HUES48 (cell line): ENCODE data around the gene FBLN1.
A peak's percentile ranks its signal among the peaks of the same experiment; 100 is the strongest.

Source experiments
- H3K27ac ChIP-seq: one replicate; pipeline ENCODE4 v1.7.0; 2013; ENCODE audit warnings: low read depth, low read length, inconsistent platforms
- H3K27me3 ChIP-seq: 2 replicates; pipeline ENCODE4 v1.6.1; 2013; ENCODE audit warnings: mild to moderate bottlenecking, low read length; ENCODE audit not compliant: control insufficient read depth, insufficient read depth
- H3K36me3 ChIP-seq: 2 replicates; pipeline ENCODE4 v1.6.1; 2013; ENCODE audit warnings: low read length; ENCODE audit not compliant: control insufficient read depth, insufficient read depth
- H3K4me1 ChIP-seq: 2 replicates; pipeline ENCODE4 v1.6.1; 2013; ENCODE audit warnings: mild to moderate bottlenecking, low read length; ENCODE audit not compliant: control insufficient read depth, insufficient read depth
- H3K4me3 ChIP-seq: 2 replicates; pipeline ENCODE4 v1.5.1; 2013; ENCODE audit warnings: mild to moderate bottlenecking, low read depth, low read length
- H3K9ac ChIP-seq: 2 replicates; pipeline ENCODE4 v1.6.1; 2013; ENCODE audit warnings: mild to moderate bottlenecking, low read depth, low read length, moderate library complexity
- H3K9me3 ChIP-seq: 2 replicates; pipeline ENCODE4 v1.6.1; 2013; ENCODE audit warnings: low read length; ENCODE audit not compliant: control insufficient read depth, insufficient read depth

Gene FBLN1, protein sequence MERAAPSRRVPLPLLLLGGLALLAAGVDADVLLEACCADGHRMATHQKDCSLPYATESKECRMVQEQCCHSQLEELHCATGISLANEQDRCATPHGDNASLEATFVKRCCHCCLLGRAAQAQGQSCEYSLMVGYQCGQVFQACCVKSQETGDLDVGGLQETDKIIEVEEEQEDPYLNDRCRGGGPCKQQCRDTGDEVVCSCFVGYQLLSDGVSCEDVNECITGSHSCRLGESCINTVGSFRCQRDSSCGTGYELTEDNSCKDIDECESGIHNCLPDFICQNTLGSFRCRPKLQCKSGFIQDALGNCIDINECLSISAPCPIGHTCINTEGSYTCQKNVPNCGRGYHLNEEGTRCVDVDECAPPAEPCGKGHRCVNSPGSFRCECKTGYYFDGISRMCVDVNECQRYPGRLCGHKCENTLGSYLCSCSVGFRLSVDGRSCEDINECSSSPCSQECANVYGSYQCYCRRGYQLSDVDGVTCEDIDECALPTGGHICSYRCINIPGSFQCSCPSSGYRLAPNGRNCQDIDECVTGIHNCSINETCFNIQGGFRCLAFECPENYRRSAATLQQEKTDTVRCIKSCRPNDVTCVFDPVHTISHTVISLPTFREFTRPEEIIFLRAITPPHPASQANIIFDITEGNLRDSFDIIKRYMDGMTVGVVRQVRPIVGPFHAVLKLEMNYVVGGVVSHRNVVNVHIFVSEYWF

DNA sequence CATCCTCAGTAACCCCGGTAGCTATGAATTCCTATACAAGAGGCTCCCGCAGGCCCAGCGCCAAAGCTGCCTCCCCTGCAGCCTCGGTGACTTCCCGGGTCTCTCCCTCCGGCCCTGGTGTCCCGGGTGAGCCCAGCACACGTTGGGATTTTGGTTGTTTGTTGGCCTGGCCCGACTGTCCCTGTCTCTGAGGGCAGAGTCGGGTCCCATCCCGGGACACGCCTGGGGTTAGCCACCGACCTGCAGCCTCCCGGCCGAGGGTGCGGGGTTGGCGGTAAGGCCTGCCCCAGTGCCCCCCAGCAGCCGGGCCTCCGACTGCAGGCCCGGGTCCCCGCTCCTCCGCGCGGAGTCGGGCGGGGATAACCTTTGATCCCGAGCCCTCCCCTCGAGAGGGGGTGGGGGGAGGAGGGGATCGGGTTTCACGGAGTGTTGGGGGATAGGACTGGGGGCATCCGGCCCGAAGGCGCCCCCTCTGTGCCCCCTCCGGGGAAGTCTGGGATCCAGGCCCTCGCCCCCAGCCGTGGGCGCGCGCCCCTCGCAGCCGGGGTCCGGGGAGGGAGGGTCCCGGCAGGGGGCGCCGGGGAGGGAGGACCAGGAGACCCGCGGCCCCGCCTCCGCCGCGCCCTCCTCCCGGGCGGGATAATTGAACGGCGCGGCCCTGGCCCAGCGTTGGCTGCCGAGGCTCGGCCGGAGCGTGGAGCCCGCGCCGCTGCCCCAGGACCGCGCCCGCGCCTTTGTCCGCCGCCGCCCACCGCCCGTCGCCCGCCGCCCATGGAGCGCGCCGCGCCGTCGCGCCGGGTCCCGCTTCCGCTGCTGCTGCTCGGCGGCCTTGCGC, at the start of gene FBLN1:
TSS of gene FBLN1 (plus strand) at position 669 of the 835 bp plus-strand sequence. CDS start at position 772, 103 bp downstream.
- H3K4me1 ChIP-seq: peaks cover 22% of the 10 kb centered on the region
- H3K27me3 ChIP-seq: no peaks in the 10 kb centered on the region
- H3K36me3 ChIP-seq: no peaks in the 10 kb centered on the region
- peak within 1 kb of the TSS; percentile 88 for H3K27ac ChIP-seq
- H3K4me3 ChIP-seq: peak within 1 kb of the TSS; percentile 80
- H3K9me3 ChIP-seq: no peaks in the 10 kb centered on the region
- H3K9ac ChIP-seq: peak within 1 kb of the TSS; percentile 70

DNA sequence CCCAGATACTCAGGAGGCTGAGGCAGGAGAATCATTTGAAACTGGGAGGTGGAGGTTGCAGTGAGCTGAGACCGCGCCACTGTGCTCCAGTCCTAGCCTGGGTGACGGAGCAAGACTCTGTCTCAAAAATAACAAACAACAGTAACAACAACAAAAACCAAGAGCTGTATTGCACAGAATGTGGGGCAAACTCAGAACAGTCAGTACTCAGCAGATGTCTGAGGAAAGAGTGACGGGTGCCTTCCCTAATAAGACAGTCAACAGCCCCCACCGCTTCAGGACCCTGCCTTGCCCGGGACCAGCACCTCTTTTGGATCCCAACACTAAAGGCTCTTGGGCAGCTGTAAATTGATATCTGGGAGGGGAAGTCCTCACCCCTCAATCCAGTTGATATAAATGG, 48.9 kb upstream of the FBLN1 start:
- Histone ChIP-seq H3K4me1 (no peaks in the 10 kb centered on the region), H3K36me3 (no peaks in the 10 kb centered on the region), H3K27ac (no peak overlapping the region), H3K27me3 (no peaks in the 10 kb centered on the region), H3K4me3 (no peak overlapping the region), H3K9me3 (no peaks in the 10 kb centered on the region), H3K9ac (no peak overlapping the region)

DNA sequence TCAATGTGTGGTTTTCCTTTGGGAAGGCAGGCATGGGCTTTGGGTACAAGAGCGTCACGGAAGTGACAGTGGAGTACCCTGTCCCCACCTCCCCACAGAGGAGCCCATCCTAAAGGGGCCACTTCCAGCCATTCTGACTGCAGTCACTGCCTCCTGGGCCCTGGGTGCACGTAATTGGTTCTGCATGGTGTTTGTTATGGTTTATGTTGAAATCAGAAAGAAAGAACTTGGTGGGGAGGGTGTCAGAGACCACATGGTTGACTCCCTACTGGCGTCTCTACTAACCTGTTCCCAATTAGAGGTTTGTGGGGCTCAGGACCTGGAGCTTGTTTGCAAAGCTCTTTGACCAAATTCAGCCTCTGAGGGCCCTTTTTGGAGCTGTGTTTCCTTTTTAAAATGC, 48.4 kb upstream of the FBLN1 start:
- Histone ChIP-seq H3K27ac (no peak overlapping the region), H3K27me3 (no peaks in the 10 kb centered on the region), H3K9ac (no peak overlapping the region), H3K4me3 (no peak overlapping the region), H3K36me3 (no peaks in the 10 kb centered on the region), H3K9me3 (no peaks in the 10 kb centered on the region), H3K4me1 (no peaks in the 10 kb centered on the region)

DNA sequence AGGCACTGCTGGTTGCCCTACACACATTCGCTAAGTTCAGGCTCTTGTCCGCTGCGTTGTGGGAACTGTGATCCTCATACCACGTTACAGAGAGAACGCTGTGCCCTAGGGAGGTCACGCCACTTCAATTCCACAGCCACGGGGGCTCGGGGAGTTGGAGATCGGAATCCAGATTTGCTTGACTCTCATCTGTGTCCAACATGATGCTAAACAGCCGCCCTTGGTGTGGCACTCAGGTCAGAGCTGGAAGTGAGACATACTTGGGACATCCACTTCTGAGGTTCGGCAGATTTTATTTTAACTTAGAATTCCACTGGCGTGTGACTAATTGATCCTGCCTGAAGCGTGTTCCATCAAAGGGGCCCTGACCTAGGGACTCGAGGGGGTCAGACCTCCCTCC, 47.5 kb upstream of the FBLN1 start:
- Histone ChIP-seq H3K27ac (no peak overlapping the region), H3K27me3 (no peaks in the 10 kb centered on the region), H3K9ac (no peak overlapping the region), H3K9me3 (no peaks in the 10 kb centered on the region), H3K36me3 (no peaks in the 10 kb centered on the region), H3K4me1 (no peaks in the 10 kb centered on the region), H3K4me3 (no peak overlapping the region)

DNA sequence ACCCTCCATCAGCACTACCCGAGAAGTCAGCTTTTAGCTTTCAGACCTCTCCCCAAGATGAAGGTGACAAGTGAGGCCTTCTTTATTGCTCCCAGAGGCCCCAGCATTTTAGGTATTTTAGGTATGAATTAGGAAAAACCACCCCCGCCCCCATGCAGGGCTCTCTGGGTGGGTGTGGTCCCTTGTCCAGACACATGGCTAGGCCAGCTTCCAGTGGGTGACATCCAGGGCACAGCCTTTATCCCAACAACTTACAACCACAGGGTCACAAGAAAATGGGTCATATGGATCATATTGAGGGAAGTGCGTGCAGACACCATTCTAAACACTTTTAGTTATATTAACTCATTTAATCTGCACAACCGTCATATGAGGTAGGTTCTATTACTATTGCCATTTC, 47.1 kb upstream of the FBLN1 start:
- Histone ChIP-seq H3K9me3 (no peaks in the 10 kb centered on the region), H3K4me1 (no peaks in the 10 kb centered on the region), H3K9ac (no peak overlapping the region), H3K27ac (no peak overlapping the region), H3K4me3 (no peak overlapping the region), H3K27me3 (no peaks in the 10 kb centered on the region), H3K36me3 (no peaks in the 10 kb centered on the region)

DNA sequence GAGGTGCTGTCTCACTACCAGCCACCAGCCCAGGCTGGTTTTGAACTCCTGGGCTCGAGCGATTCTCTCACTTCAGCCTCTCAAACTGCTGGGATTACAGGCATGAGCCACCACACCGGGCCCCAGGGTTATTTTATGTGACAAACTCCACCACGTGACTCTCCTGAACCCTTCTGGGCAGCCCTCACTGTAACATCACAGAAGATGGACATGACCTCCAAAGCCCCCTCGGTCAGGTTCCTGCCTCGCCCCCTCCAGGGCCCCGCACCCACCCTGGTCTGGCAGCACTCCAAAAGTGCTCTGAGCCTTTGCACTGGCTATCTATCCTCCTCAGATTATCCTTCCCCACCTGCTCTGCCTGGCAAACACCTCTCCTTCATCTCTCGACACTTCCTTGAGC, 45.9 kb upstream of the FBLN1 start:
- Histone ChIP-seq H3K36me3 (no peaks in the 10 kb centered on the region), H3K4me1 (no peaks in the 10 kb centered on the region), H3K9me3 (no peaks in the 10 kb centered on the region), H3K27me3 (no peaks in the 10 kb centered on the region), H3K4me3 (no peak overlapping the region), H3K9ac (no peak overlapping the region), H3K27ac (no peak overlapping the region)

DNA sequence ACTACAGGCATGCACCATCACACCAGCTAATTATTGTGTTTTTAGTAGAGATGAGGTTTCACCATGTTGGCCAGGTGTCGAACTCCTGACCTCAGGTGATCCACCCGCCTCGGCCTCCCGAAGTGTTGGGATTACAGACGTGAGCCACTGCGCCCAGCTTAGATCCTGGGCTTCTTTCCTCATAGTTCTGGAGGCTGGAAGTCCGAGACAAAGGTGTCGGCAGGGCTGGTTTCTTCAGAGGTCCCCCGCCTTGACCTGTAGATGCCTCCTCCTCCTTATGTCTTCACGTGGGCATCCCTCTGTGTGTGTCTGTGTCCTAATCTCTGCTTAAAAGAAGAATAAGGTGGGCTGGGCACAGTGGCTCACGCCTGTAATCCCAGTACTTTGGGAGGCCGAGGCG, 44.2 kb upstream of the FBLN1 start:
- Histone ChIP-seq H3K4me3 (no peak overlapping the region), H3K4me1 (peaks cover 3% of the 10 kb centered on the region; the same call in 1 of the 2 replicates), H3K9ac (no peak overlapping the region), H3K9me3 (peaks cover under 1% of the 10 kb centered on the region), H3K27me3 (no peaks in the 10 kb centered on the region), H3K27ac (no peak overlapping the region), H3K36me3 (no peaks in the 10 kb centered on the region)

DNA sequence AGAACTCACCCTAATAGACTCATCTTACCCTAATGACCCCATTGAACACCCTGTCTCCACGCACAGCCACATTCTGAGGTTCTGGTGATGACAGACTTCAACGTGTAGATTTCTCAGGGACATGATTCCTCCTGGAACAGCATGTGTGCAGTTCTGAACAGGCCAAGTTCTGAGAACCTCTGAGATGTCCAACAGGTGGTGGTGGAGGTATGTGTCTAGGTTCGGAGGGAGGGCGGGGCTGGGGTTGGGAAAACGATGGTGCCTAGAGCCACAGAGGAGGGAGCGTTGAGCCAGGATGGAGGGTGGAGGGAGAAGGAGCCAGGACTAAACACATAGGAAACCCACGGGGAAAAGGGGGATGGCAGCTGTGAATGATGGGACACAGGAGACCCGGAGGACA, 43.4 kb upstream of the FBLN1 start:
- Histone ChIP-seq H3K9ac (no peak overlapping the region), H3K4me1 (peaks cover 3% of the 10 kb centered on the region; the same call in 1 of the 2 replicates), H3K27me3 (no peaks in the 10 kb centered on the region)

DNA sequence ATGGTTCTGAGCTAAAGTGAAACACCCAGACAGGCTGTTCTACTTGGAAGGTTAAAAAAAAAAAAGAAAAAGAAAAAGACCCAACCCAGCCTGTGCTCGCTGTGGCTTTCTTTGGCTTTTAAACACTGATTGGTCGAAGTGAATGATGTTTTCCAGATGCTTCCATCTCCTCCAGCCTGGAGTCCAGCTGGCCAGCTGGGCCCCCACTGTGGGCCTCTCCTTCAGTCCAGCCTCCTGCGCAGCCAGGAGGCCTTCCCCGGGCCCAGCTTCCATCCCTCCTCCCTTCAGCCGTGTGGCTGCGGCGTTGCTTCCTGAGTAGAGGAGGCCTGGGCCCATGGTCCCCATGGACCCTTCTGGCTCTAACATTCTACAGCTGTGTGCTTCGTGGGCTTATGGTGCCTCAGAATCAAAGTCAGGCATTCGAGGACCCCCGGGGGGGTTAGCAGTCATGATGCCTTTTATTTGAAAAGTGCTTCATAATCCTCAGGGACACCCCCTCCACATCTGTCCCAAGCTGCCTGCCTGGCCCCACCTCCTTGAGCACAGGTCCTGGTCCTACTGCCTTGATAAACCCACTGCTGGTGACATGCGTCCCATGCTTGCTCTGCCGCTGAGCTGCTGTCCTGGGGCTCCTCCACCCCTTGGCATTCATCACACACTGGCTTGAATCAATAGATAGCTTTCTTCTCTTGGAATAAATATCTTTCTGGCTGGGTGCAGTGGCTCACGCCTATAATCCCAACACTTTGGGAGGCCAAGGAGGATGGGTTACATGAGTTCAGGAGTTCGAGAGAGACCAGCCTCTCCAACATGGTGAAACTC, 42.2 kb upstream of the FBLN1 start:
- Histone ChIP-seq H3K4me1 (peaks cover 3% of the 10 kb centered on the region; the same call in 1 of the 2 replicates), H3K4me3 (no peak overlapping the region), H3K9me3 (peaks cover 5% of the 10 kb centered on the region), H3K27me3 (no peaks in the 10 kb centered on the region), H3K36me3 (no peaks in the 10 kb centered on the region), H3K27ac (no peak overlapping the region), H3K9ac (no peak overlapping the region)

More for the DNA sequence above, 43.4 kb upstream of the FBLN1 start:
- H3K36me3 ChIP-seq: no peaks in the 10 kb centered on the region
- H3K27ac ChIP-seq: no peak overlapping the region
- H3K4me3 ChIP-seq: no peak overlapping the region
- peaks cover 5% of the 10 kb centered on the region for H3K9me3 ChIP-seq

DNA sequence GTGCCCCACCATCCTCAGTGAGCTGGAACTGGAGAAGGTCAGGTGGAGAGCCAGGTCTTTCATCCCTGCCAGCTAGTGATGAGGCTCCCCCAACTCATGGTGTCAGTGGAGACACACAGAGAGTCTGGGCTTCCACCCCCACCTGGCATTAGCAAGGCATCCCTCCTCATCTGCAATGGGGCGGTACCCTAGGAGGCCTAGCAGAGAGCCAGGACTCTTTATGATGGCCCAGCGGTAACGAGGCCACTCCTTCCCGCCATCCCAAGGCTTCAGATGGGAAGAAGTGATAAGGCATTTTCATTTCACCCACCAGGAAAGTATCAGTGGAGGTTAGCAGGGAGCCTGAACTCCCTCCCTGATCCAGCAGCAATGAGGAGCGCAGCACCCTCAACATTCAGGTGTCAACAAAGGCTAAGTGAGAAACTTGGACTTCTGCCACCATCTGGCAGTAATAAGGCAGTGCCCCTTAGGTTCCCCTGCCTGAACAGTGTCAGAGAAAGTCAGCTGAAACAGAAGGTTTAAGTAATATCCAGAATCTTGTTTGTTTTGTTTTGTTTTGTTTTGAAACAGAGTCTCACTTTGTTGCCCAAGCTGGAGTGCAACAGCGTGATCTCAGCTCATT, 40.5 kb upstream of the FBLN1 start:
- H3K9ac ChIP-seq: no peak overlapping the region
- H3K27me3 ChIP-seq: no peaks in the 10 kb centered on the region
- H3K4me3 ChIP-seq: no peak overlapping the region
- peaks cover 5% of the 10 kb centered on the region for H3K9me3 ChIP-seq
- no peak overlapping the region for H3K27ac ChIP-seq
- no peaks in the 10 kb centered on the region for H3K36me3 ChIP-seq
- H3K4me1 ChIP-seq: peaks cover 3% of the 10 kb centered on the region; the same call in 1 of the 2 replicates
